Neural crest cell (in vitro differentiated cells): ENCODE results near the gene CGNL1. TPM values are rescaled to one million over a fixed set of nuclear protein-coding genes. Genes with fewer than 3 reads are reported as not detected.

Source experiments
- DNase-seq: peaks from one replicate; pipeline ENCODE4 v3.0.0; 2021; ENCODE audit warnings: low read depth, mixed read lengths, low spot score
- H3K27ac Mint-ChIP-seq: one replicate; pipeline ENCODE4 v1.8.0; 2021; ENCODE audit warnings: mild to moderate bottlenecking, mixed read lengths; ENCODE audit not compliant: unreplicated experiment
- H3K27me3 Mint-ChIP-seq: 2 replicates; pipeline ENCODE4 v1.8.0; 2021; ENCODE audit warnings: low read depth, mild to moderate bottlenecking, mixed read lengths
- H3K36me3 Mint-ChIP-seq: 2 replicates; pipeline ENCODE4 v1.8.0; 2021; ENCODE audit warnings: low read depth, mild to moderate bottlenecking, mixed read lengths
- H3K4me1 Mint-ChIP-seq: 2 replicates; pipeline ENCODE4 v1.8.0; 2021; ENCODE audit warnings: mixed read lengths
- H3K4me3 Mint-ChIP-seq: one replicate; pipeline ENCODE4 v1.8.0; 2021; ENCODE audit warnings: mild to moderate bottlenecking, mixed read lengths
- H3K9me3 Mint-ChIP-seq: 2 replicates; pipeline ENCODE4 v1.8.0; 2021; ENCODE audit warnings: mixed read lengths
- CTCF ChIP-seq: fragments of 200-600 bp; sonication (generic); conservative IDR thresholded peaks from 2 replicates; pipeline ENCODE4 v1.5.0; 2021; ENCODE audit warnings: antibody characterized with exemption, mild to moderate bottlenecking
- total RNA-seq: library from RNA; stranded (reverse); gene quantifications from 2 replicates; pipeline ENCODE4 v1.2.1, GENCODE V29; 2021

Gene CGNL1
- total RNA-seq, 1 donor from 2014 or later, result 1.2 TPM

GRCh38 chr15:57464480-57464879 is 88.2 kb downstream of the CGNL1 start:
- no peak overlapping the region for H3K27ac Mint-ChIP-seq
- no peak overlapping the region for H3K4me3 Mint-ChIP-seq
- H3K9me3 Mint-ChIP-seq, result no peaks in the 10 kb centered on the region
- H3K27me3 Mint-ChIP-seq, result no peaks in the 10 kb centered on the region
- no peak for TF ChIP-seq CTCF
- no peaks in the 10 kb centered on the region for H3K4me1 Mint-ChIP-seq
- no peak for DNase-seq
- H3K36me3 Mint-ChIP-seq, result no peaks in the 10 kb centered on the region

DNA sequence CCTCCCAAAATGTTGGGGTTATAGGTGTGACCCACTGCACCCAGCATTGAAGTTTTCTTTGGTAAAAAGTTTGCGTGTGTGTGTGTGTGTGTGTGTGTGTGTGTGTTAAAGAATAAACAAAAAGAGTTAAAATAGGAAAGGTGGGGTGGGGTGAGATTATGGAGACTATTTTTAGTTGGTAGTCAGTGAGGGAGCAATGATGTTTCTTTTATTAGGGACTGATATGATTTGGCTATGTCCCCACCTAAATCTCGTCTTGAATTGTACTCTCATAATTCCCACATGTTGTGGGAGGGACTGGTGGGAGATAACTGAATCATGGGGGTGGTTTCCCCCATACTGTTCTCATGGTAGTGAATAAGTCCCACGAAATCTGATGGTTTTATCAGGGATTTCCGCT is 92.2 kb downstream of the CGNL1 start:
- H3K36me3 Mint-ChIP-seq, result no peaks in the 10 kb centered on the region
- H3K4me3 Mint-ChIP-seq, result no peak overlapping the region
- no peaks in the 10 kb centered on the region for H3K27me3 Mint-ChIP-seq
- no peaks in the 10 kb centered on the region for H3K4me1 Mint-ChIP-seq
- no peak overlapping the region for H3K27ac Mint-ChIP-seq
- H3K9me3 Mint-ChIP-seq, result no peaks in the 10 kb centered on the region
- TF ChIP-seq CTCF, result no peak
- no peak for DNase-seq

GRCh38 chr15:57470543-57470942 is 94.2 kb downstream of the CGNL1 start:
- no peaks in the 10 kb centered on the region for H3K4me1 Mint-ChIP-seq
- no peak for TF ChIP-seq CTCF
- H3K36me3 Mint-ChIP-seq, result no peaks in the 10 kb centered on the region
- no peaks in the 10 kb centered on the region for H3K9me3 Mint-ChIP-seq
- DNase-seq, result no peak
- no peaks in the 10 kb centered on the region for H3K27me3 Mint-ChIP-seq
- no peak overlapping the region for H3K4me3 Mint-ChIP-seq
- H3K27ac Mint-ChIP-seq, result no peak overlapping the region

- no peaks in the 10 kb centered on the region for H3K27me3 Mint-ChIP-seq
- no peak overlapping the region for H3K27ac Mint-ChIP-seq
- no peaks in the 10 kb centered on the region for H3K9me3 Mint-ChIP-seq
- peaks cover 2% of the 10 kb centered on the region for H3K36me3 Mint-ChIP-seq
- no peak overlapping the region for H3K4me3 Mint-ChIP-seq
- DNase-seq, result no peak
- TF ChIP-seq CTCF, result no peak
- H3K4me1 Mint-ChIP-seq, result peaks cover 12% of the 10 kb centered on the region
These were observed 96.6 kb downstream of the CGNL1 start for GRCh38 chr15:57472861-57473260.

GRCh38 chr15:57476533-57476975 is 100.2 kb downstream of the CGNL1 start:
- Mint-ChIP-seq H3K36me3 (peaks cover 2% of the 10 kb centered on the region), H3K27me3 (peaks cover 3% of the 10 kb centered on the region), H3K27ac (no peak overlapping the region), H3K9me3 (peaks cover 5% of the 10 kb centered on the region), H3K4me3 (no peak overlapping the region), H3K4me1 (peaks cover 18% of the 10 kb centered on the region)
- TF ChIP-seq CTCF, result no peak
- no peak for DNase-seq
